Measurements from ENCODE around the gene DNAI1.

The DNAI1 gene

DNA sequence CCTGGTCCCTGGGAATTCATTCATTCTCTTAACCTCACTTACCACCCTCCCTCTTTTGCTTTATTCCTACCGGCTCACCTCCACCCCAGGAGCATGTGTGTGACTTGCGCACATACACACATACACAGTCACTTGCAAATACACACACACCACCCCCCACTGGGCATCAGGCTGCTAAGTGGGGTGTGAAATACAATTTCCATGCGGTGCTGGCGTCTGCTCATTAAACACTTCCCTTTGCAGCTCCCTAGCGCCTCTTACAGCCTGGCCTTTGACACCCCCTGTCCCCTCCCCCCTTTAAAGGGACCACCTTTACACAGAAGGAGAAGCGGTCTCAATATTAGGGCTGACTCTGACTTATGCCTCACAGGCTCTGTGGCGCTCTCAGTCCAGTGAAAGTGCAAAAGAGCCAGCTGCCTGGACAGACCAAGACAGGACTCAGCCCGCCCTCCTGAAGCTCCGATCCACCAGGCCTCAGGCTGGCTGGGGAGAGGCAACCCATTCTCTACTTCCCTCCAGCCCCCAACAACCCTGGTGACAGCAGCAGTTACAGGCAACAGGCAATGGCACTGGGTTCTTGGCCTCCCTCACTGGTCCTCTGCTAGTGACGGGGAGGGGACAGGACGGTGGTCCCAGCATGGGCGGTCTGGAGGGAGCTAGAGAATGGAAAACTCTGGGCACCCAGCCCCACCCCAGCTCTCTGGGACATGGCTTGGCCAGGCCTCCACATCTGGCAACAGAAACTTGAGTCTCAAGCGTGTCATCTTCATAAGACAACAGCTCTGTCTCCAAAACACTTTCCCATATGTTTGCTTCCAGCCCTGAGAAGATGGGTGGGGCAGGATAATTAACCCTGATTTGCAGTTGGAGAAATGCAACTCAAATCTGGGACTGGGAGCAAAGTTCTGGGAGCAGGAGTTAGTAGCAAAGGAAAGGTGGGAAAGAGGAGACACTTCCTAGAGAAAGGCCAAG is 52.2 kb downstream of the DNAI1 start:
- H3K4me3 ChIP-seq = no peak overlapping the region

DNA sequence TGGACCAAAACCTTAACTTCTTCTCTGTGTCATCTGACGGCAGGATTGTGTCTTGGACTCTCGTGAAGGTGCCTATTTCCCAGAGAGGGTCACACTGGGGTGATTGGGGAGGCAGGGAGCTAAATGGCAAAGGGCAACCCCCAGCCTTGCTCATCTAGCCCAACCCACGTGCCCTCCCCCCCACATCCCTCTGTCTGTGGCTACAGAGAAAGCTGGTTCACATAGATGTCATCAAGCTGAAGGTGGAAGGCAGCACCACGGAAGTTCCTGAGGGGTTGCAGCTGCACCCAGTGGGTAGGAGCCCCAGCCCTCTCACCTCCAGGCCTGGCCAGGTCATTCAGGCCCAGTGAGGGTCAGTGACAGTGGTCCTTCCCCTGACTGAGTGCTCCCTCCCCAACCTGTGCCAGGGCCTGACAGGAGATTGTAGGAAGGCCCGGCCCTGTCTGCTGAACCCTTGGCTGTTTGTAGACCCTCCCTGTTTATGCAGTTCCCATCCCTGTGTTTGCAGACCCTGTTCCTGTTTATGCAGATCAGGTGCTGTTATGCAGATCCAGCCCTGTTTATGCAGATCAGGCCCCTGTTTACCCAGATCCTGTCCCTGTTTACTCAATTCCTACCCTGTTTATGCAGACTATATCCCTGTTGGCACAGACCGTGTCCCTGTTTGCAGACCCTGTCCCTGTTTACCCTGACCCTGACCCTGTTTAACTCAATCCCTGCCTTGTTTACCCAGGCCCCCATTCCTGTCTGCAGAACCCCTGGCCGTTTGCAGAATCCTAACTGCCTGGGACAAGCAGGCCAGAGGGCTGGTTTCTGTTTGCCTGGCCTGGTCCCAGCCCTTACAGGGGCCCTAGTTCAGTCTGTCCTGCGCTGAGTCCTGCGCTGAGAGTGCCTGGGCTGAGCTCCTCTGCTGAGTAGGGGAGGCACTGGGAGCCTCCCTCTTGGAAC is 53.8 kb downstream of the DNAI1 start:
- Histone ChIP-seq H3K27ac (no peak overlapping the region), H3K4me3 (no peak overlapping the region)
- DNase-seq (ENCODE audit: low spot score) = no peak
- TF ChIP-seq, protein P1, sequence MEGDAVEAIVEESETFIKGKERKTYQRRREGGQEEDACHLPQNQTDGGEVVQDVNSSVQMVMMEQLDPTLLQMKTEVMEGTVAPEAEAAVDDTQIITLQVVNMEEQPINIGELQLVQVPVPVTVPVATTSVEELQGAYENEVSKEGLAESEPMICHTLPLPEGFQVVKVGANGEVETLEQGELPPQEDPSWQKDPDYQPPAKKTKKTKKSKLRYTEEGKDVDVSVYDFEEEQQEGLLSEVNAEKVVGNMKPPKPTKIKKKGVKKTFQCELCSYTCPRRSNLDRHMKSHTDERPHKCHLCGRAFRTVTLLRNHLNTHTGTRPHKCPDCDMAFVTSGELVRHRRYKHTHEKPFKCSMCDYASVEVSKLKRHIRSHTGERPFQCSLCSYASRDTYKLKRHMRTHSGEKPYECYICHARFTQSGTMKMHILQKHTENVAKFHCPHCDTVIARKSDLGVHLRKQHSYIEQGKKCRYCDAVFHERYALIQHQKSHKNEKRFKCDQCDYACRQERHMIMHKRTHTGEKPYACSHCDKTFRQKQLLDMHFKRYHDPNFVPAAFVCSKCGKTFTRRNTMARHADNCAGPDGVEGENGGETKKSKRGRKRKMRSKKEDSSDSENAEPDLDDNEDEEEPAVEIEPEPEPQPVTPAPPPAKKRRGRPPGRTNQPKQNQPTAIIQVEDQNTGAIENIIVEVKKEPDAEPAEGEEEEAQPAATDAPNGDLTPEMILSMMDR (IDR thresholded peaks at IDR 0.05) = no peak

More for the DNA sequence above, 52.2 kb downstream of the DNAI1 start:
- DNase-seq (ENCODE audit: low spot score) = no peak
- TF ChIP-seq, protein P1 (IDR thresholded peaks at IDR 0.05) = no peak
- H3K27ac ChIP-seq = no peak overlapping the region

DNA sequence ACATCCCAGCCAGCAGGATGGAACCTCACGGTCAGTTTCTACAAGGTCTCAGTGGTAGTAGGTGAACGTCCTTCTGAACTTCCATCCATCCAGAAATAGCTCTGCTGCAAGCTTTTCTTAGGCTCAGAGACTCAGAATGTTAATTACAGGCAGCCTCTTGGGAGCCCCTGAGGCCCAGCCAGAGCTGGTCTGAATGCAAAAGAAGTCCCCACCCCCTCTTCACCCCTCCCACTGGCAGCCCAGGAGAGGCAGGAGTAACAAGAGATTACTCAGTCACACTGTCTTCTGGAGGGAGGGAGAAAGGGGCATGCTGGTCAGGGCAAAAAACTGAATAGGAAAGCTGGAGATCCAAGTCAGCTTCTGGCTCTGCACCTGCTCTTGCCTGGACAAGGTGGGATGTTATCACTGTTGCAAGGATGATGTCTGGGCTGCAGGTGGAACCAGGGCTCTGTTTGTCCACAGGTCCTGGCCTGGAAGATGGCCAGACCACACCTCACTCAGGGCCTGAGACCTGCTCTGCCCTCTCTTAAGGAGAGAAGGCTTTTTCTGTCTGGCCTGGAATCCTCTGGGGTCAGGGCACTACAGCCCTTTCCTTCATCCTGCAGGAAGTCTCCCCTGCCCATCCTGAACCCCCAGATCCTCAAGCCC is 55.1 kb downstream of the DNAI1 start:
- Histone ChIP-seq H3K4me3 (no peak overlapping the region), H3K27ac (no peak overlapping the region)
- DNase-seq (ENCODE audit: low spot score) = no peak
- TF ChIP-seq, protein P1 (IDR thresholded peaks at IDR 0.05) = no peak

DNA sequence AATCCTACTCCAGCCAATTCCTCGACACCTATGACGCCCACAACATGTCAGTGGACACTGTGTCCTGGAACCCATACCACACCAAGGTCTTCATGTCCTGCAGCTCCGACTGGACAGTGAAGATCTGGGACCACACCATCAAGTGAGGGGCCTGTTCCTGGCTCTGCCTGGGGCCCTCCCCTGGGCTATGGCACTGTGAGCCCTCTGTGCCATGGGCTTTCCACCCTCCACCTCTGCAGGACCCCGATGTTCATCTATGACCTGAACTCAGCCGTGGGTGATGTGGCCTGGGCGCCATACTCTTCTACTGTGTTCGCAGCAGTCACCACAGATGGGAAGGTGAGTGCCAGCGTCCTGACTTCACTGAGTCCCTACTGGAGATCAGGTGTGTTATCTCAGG is 55.8 kb downstream of the DNAI1 start:
- Histone ChIP-seq H3K4me3 (no peak overlapping the region), H3K27ac (no peak overlapping the region)
- DNase-seq (ENCODE audit: low spot score) = no peak
- TF ChIP-seq, protein P1 (IDR thresholded peaks at IDR 0.05) = no peak

DNA sequence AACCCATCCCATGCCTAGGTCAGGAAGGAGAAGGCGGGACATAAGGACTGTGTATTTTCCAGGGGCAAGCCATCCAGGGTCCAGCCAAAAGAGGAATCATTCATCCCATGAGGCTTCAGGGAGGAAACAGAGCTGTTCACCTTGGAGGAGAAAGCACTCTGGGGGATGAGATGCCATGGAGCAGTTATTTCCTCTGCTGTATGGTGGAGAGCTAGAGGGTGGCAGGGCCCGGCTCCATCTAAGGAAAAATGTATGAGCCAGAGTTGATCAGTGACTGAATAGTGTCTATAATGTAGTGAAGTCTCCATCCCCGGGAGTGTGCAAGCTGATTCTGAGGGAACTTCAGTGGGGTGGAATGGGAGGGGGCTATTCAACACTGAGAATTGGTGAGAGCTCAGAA is 56.2 kb downstream of the DNAI1 start:
- TF ChIP-seq, protein P1 (IDR thresholded peaks at IDR 0.05) = no peak
- Histone ChIP-seq H3K4me3 (no peak overlapping the region), H3K27ac (no peak overlapping the region)
- no peak for DNase-seq (ENCODE audit: low spot score)

DNA sequence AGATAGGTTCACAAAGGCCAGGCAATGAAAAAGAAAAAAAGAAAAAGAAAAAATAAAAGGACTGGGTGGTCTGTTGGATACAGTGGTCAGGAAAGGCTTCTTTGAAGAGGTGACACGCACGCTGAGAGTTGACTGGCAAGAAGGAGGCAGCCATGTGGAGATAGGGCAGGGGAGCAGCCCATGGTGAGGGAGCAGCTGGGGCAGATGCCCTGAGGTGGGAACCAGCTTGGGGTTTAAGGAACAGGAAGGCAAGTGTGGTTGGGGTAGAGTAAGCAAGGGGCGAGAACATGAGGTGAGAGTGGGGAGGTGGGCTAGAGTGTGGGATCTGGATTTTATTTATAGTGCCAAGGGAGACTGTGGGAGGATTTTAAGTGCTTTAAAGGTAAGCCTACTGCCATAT is 57.4 kb downstream of the DNAI1 start:
- H3K4me3 ChIP-seq = no peak overlapping the region
- TF ChIP-seq, protein P1 (IDR thresholded peaks at IDR 0.05) = no peak
- no peak for DNase-seq (ENCODE audit: low spot score)

More for the DNA sequence above, 57.4 kb downstream of the DNAI1 start:
- H3K27ac ChIP-seq = no peak overlapping the region
